Stimulated activated CD4-positive, alpha-beta T cell treated with anti-CD3 and anti-CD28 coated beads, Interleukin-1b, Interleukin-23, amount 100 ng/mL, for 48 hours (primary cell): ENCODE results near the gene NXF1.
"Not testable (repeated sequence)": the region's sequence is repeated elsewhere in the genome, so short reads cannot be mapped to it uniquely, and the experiment has no call there.

Source experiments
- DNase-seq: peaks from one replicate; pipeline ENCODE4 v3.0.0-alpha.2; 2020

Gene NXF1

DNA sequence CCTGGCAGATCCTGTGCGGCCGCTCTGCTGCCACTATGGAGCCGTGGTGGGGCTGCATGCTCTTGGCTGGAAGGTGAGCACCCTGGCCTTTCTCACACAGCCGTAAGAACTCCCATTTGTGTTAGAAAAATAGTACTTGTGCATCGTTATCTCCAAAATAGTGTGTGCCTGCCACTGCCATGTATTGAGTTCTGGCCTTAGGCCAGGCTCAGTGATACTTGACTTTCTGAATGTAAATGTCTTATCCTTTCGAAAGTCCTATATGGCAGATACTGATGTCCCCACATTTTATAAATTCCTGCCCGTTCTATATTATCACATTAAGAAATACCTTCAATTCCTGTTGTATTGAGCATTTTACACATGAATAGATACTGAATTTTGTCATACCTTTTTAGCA, 22.5 kb downstream of the NXF1 start:
- DNase-seq: no peak

DNA sequence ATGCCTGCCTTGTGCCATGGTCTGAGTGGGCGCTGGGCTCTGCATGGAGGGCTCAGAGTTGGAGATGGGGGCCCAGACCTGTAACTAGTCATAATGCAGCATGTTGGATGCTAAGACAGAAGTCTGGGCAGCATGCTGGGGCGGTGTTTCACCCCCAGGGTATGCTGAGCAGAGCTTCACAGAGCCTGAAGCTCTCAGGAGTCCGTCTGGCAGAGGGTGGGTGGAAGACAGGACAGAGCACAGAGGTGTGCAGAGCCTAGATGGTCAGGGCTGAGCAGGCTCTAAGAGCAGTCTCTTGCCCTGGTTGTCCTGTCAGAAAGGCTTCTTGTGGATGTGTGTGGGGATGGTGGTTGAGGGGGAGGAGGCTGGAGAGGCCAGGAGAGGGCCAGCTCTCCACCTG, 26.8 kb downstream of the NXF1 start:
- DNase-seq: no peak

- no peak for DNase-seq
Observed at GRCh38 chr11:62777389-62777788, 27.9 kb downstream of the NXF1 start.

- no peak for DNase-seq
Observed at GRCh38 chr11:62775646-62776045, 29.6 kb downstream of the NXF1 start.

GRCh38 chr11:62774407-62774806, 30.8 kb downstream of the NXF1 start:
- no peak for DNase-seq

GRCh38 chr11:62771144-62772021, 33.9 kb downstream of the NXF1 start, which contains the start of gene TAF6L:
Gene TAF6L (plus strand): TSS chr11:62771396. CDS start chr11:62775784, 4,388 bp downstream.
- peak; percentile 96 for DNase-seq

- DNase-seq: no peak
Observed at GRCh38 chr11:62770778-62771143, 34.5 kb downstream of the NXF1 start.

- not testable (repeated sequence) for DNase-seq
Observed at GRCh38 chr11:62760867-62761227, 44.4 kb downstream of the NXF1 start.

- no peak for DNase-seq
Observed at GRCh38 chr11:62757846-62758788, 47.1 kb downstream of the NXF1 start.

DNA sequence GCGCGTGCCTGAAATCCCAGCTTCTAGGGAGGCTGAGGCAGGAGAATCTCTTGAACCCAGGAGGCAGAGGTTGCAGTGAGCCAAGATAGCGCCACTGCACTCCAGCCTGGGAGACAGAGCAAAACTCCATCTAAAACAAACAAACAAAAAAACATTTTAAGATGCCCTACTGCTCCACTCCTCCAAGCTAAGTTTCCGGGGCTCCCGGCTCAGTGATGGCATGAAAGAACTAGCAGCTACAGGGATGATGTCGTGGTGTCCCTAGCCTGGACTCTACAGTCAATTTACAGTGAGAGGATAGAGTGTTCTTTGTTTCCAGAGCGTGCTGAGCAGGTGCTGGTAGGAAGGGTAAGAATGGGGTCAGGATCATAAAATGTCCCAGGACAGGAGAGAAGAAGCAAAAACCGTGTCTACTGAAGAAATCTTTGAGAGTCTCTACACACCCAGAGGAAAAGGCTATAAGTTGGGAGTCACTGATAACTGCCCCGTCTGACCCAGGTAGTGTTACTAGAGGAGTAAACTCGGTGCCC, 50.1 kb downstream of the NXF1 start:
- DNase-seq: no peak

DNA sequence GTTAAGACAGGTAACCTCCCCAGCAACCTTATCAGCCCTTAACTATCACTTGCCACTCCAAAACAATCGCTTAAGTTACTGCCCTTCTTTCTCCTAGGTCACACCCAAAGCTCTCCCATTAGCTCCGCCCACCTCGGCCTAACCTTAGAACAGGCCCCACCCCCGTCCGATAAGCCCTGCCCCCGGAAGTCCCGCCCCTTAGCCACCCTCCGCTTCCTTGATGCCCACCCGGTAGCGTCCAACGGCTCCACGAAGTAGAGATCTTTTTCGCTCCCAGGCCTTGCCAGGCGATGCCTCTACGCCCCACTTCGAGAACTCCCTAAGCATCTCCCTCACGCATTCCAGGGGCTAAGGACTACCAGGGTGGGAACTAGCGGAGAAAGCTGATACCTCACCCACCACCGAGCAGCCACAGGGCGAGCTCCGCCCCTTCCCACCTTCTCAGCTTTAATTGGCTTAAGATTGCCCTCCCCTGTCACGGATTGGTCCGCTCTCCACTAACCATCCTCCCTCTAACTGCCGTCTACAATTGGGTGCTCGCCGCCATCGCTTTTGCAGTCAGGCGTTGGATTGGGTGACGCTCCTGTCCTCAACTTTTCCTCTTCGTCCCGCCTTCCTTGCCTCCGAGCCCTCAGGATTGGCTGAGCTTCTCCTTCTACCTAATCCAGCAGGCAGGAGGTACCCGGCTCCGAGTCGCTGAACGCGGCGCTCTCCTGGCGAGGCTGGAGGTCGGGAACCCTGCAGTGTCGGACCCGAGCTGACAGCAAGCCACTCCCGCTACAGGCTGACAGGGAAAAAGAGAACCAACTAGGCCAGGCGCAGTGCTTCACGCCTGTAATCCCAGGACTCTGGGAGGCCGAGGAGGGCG, 51.3 kb downstream of the NXF1 start, which contains the start of gene ZBTB3:
ZBTB3 (minus strand) TSS at position 425 of the 868 bp plus-strand sequence. CDS start 496 bp downstream, outside the sequence.
- peak; percentile 98 for DNase-seq

- no peak for DNase-seq
Observed at GRCh38 chr11:62752994-62753735, 52.1 kb downstream of the NXF1 start.

DNA sequence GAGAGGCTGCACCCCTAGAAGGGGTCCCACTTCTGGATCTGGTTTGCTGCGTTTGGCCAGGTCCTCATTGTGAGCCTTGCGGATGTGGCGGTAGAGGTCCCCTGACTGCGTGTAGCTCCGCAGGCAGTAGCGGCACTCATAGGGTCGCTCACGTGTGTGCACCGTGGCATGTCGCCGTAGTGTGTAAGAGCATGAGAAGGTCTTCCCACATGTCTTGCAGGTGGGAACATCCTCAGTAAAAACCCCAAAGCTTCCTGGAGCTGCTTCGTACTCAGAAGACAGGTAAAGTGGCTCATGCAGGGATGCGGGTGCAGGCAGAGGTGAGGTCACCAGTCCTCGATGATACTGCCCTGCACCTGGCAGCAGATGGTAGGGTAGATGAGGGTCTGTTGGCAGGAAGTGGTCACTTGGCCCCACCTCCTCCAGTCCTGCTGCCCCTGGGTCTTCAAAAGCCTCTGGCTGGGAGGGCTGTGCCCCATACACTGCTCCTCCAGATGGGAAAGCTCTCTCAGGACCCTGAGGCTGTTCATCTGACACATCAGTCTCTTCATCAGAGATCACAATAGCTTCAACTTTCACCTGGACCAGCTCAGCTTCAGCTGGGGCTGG, 53.0 kb downstream of the NXF1 start:
- DNase-seq: no peak

GRCh38 chr11:62749931-62750330, 55.3 kb downstream of the NXF1 start:
- DNase-seq: not testable (repeated sequence)

- DNase-seq: no peak
Observed at GRCh38 chr11:62747475-62748160, 57.6 kb downstream of the NXF1 start.
